Naive thymus-derived CD4-positive, alpha-beta T cell (primary cell): Measurements from ENCODE around the gene AREL1. TPM values are rescaled to one million over a fixed set of nuclear protein-coding genes. Genes with fewer than 3 reads are reported as not detected.
A peak's percentile ranks its signal among the peaks of the same experiment; 100 is the strongest.

Experiments
- ATAC-seq: fragments of 150-1000 bp; cut with Tn5 transposase; 2 replicates; pipeline ENCODE4 v1.10.0; 2021; ENCODE audit warnings: mild to moderate bottlenecking, moderate library complexity
- CTCF ChIA-PET: fragments of 350-600 bp; sonication (Branson Sonifier 250); formaldehyde crosslinking; loops from one replicate; lab custom pipeline; 2021; ENCODE audit warnings: antibody characterized with exemption; lab: Charles Lee
- POLR2A ChIA-PET: fragments of 350-600 bp; sonication (Branson Sonifier 250); formaldehyde crosslinking; loops from one replicate; lab custom pipeline; 2021; ENCODE audit warnings: antibody characterized with exemption, inconsistent platforms; lab: Charles Lee
- DNase-seq, 9 donors: peaks; one replicate each; pipeline versions ENCODE4 v3.0.0 to v3.0.0-alpha.2; 2020 to 2022; ENCODE audit warnings: mixed read lengths in 1 of 9
- H3K27ac ChIP-seq: one replicate; pipeline ENCODE4 v1.7.0; 2013; ENCODE audit warnings: mild to moderate bottlenecking, low read depth, low read length, moderate library complexity
- H3K27me3 ChIP-seq, 2 donors: one replicate each; pipeline ENCODE4 v1.7.0; 2013; ENCODE audit warnings: low read length in 2 of 2, mild to moderate bottlenecking in 2 of 2, moderate library complexity in 2 of 2; ENCODE audit not compliant: control insufficient read depth in 2 of 2, insufficient read depth in 2 of 2
- H3K36me3 ChIP-seq, 3 experiments: 1 replicate in 2 of 3; 2 replicates in 1 of 3; pipeline ENCODE4 v1.7.0; 2013; ENCODE audit warnings: low read length in 3 of 3, mild to moderate bottlenecking in 3 of 3, moderate library complexity in 1 of 3; ENCODE audit not compliant: insufficient read depth in 3 of 3, control insufficient read depth in 2 of 3
- H3K4me1 ChIP-seq, 2 donors: one replicate each; pipeline ENCODE4 v1.7.0; 2013; ENCODE audit warnings: low read length in 2 of 2, mild to moderate bottlenecking in 2 of 2, moderate library complexity in 1 of 2; ENCODE audit not compliant: control insufficient read depth in 2 of 2, insufficient read depth in 2 of 2
- H3K4me3 ChIP-seq: 2 replicates; pipeline ENCODE4 v1.7.0; 2013; ENCODE audit warnings: mild to moderate bottlenecking, low read length
- H3K9me3 ChIP-seq, 3 experiments: 1 replicate in 2 of 3; 2 replicates in 1 of 3; pipeline ENCODE4 v1.7.0; 2013; ENCODE audit warnings: low read length in 3 of 3; ENCODE audit not compliant: control insufficient read depth in 2 of 3
- H3K27ac Mint-ChIP-seq, 9 donors: one replicate each; pipeline ENCODE4 v1.8.0; 2020 to 2022; ENCODE audit warnings: mixed read lengths in 9 of 9, mild to moderate bottlenecking in 8 of 9, moderate library complexity in 5 of 9, inconsistent platforms in 2 of 9
- H3K27me3 Mint-ChIP-seq, 5 donors: one replicate each; pipeline ENCODE4 v1.8.0; 2021 to 2022; ENCODE audit warnings: mixed read lengths in 5 of 5, mild to moderate bottlenecking in 1 of 5
- H3K36me3 Mint-ChIP-seq, 5 donors: one replicate each; pipeline ENCODE4 v1.8.0; 2020 to 2022; ENCODE audit warnings: mixed read lengths in 5 of 5, mild to moderate bottlenecking in 3 of 5, inconsistent platforms in 1 of 5
- H3K4me1 Mint-ChIP-seq, 7 donors: one replicate each; pipeline ENCODE4 v1.8.0; 2020 to 2022; ENCODE audit warnings: mixed read lengths in 7 of 7, mild to moderate bottlenecking in 3 of 7, inconsistent platforms in 1 of 7
- H3K4me3 Mint-ChIP-seq, 10 donors: one replicate each; pipeline ENCODE4 v1.8.0; 2020 to 2022; ENCODE audit warnings: mild to moderate bottlenecking in 10 of 10, mixed read lengths in 10 of 10, moderate library complexity in 6 of 10, inconsistent platforms in 2 of 10
- H3K9me3 Mint-ChIP-seq, 11 donors: one replicate each; pipeline ENCODE4 v1.8.0; 2020 to 2022; ENCODE audit warnings: mixed read lengths in 11 of 11, mild to moderate bottlenecking in 4 of 11, inconsistent platforms in 1 of 11, moderate library complexity in 1 of 11
- intact Hi-C, 2 donors: fragments of 100-400 bp; cut with micrococcal nuclease; formaldehyde crosslinking; loops; one replicate each; pipeline ENCODE4 v1.15.1; 2023
- polyA plus RNA-seq, 2 donors: library from polyadenylated mRNA; unstranded; fragments of 300-500 nt; fragmentation: Illumina TruSeq; gene quantifications; one replicate each; pipeline ENCODE4 v1.2.3, GENCODE V29; 2021
- total RNA-seq, 6 experiments: library from RNA in 5 of 6; stranded (reverse) in 5 of 6; gene quantifications; 1 replicate in 5 of 6; 2 replicates in 1 of 6; pipeline ENCODE4 v1.2.3 and lab custom pipeline; 2021 to 2026

The AREL1 gene
- total and polyA plus RNA-seq, 7 experiments from 2014 or later: 16.1 to 52.0 (median 42.7) TPM

DNA sequence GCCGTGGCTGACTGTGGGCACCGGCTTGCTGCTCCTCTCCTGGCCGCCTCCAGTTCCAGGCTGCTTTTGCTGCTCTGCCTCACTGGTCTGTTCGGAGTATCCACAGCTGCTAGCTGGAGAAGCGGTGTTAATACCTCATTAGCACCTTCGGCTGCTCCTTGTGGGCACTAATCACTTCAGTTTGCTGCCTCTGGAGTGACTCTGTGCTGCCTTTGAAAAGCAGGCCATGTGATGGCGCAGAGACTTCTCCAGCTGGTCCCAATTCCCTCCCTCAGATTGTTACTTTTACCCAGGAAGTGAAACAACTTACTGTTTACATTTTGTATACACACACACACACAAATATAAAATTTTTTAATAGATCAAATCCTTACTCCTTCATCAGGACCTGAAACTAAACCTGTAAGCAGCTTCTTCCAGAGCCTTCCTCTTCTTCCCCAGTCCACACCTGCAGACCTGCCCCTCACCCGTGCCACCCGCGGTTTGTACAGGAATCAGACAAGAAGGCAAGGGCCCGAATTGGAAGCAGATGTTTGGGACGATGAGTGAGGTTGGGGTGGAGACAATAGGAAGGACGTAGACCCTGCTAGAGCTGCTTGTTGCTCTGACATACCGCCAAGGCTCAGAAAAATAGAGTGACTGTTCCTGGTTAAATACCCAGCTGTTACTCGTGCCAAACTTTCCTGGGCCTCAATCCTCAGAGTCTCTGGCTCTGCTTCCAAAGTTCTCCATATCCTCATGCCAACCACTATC lies 59.3 kb downstream of the AREL1 start:
- no peaks in the 10 kb centered on the region for H3K9me3 ChIP-seq
- no peaks in the 10 kb centered on the region for H3K27me3 Mint-ChIP-seq
- peaks cover 0 to 8% of the 10 kb centered on the region in 2 donors for H3K4me1 ChIP-seq
- peaks cover 0 to 16% (median 6%) of the 10 kb centered on the region in 7 donors for H3K4me1 Mint-ChIP-seq
- peak overlapping the region in 6 of 9 donors; percentile 22 to 71 (median 46) for H3K27ac Mint-ChIP-seq
- no peaks in the 10 kb centered on the region for H3K9me3 Mint-ChIP-seq
- peaks cover 0 to 7% (median 2%) of the 10 kb centered on the region in 5 donors for H3K36me3 Mint-ChIP-seq
- intact Hi-C loops: loop anchor here in 1 of 2 donors (5.0 kb wide), 1 partner anchor 36 kb away; no protein-coding TSS in a partner anchor
- no peaks in the 10 kb centered on the region for H3K27me3 ChIP-seq
- no peak overlapping the region for H3K27ac ChIP-seq
- DNase-seq: no peak
- no peak overlapping the region for H3K4me3 ChIP-seq
- no peak overlapping the region for H3K4me3 Mint-ChIP-seq
- CTCF ChIA-PET: no interaction called here
- POLR2A ChIA-PET: interaction anchor here (1.0 kb wide), 1 partner anchor 35 kb away, joined by 3 read pairs; no protein-coding TSS in a partner anchor
- ATAC-seq: no peak
- peaks cover 0 to 11% (median 0%) of the 10 kb centered on the region in 3 experiments for H3K36me3 ChIP-seq

DNA sequence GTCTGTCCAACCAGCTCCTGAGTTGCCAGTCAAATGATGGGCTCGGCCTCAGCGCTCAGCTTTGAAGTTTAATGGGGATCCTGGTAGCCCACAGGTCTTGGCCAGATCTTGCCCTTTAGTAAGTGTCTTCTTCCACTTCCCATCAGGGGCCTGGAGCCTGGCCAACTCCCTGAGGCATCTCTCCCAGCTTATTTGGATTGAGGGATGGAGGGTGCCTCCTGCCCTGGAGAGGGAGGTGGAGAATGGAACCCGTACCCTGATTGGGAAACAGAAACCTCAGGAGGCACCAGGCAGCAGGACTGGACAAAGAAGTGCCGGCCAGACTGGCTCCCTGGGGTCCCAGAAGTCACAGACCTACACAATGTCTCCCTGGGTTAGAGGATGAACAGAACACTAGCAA lies 60.3 kb downstream of the AREL1 start:
- H3K4me1 ChIP-seq: peaks cover 0 to 8% of the 10 kb centered on the region in 2 donors
- Mint-ChIP-seq H3K27me3 (no peaks in the 10 kb centered on the region), H3K27ac (peak overlapping the region in 2 of 9 donors; percentile 26 to 48), H3K9me3 (no peaks in the 10 kb centered on the region), H3K4me1 (peaks cover 0 to 16% (median 8%) of the 10 kb centered on the region in 7 donors), H3K4me3 (no peak overlapping the region), H3K36me3 (peaks cover 0 to 7% (median 2%) of the 10 kb centered on the region in 5 donors)
- POLR2A ChIA-PET: no interaction called here
- no peaks in the 10 kb centered on the region for H3K27me3 ChIP-seq
- CTCF ChIA-PET: no interaction called here
- ATAC-seq: no peak
- intact Hi-C loops: loop anchor here in 1 of 2 donors (5.0 kb wide), 1 partner anchor 35 kb away; no protein-coding TSS in a partner anchor
- H3K9me3 ChIP-seq: no peaks in the 10 kb centered on the region
- DNase-seq: no peak
- peaks cover 0 to 8% (median 0%) of the 10 kb centered on the region in 3 experiments for H3K36me3 ChIP-seq
- H3K4me3 ChIP-seq: no peak overlapping the region
- H3K27ac ChIP-seq: no peak overlapping the region

DNA sequence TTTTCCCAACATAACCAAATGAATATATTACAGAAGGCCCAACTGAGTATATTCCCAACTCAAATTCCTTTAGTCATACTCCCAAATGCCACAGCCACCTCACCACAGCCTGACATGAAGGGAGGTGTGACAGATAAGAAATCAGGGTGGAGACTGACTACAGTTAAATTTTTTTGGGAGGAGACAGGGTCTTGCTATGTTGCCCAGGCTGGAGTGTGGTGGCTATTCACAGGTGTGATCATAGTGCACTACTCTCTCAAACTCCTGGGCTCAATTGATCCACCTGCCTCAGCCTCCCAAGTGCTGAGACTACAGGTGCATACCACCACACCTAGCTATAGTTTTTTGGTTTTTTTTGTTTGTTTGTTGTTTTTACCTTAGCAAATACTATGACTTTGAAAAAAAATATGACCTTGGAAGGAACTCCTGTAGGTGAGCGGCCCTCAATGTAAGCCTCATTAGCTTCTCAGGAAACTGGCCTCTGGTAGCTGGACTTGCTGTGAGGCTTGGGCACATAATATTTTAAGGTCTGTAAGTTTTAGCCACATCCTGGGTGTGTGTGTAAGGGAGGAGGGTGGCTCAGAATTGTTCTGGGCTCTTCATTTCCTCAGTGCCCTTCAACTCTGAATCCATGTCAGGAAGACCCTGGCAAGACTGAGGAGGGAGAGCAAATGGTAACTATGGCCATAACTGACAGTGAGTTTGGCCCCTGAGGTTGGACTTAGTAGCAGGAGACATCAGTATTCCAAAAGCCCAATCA lies 61.8 kb downstream of the AREL1 start:
- CTCF ChIA-PET: interaction anchor here (0.9 kb wide), 1 partner anchor 32 kb away, joined by 4 read pairs; no protein-coding TSS in a partner anchor
- Mint-ChIP-seq H3K36me3 (no peaks in the 10 kb centered on the region), H3K27me3 (no peaks in the 10 kb centered on the region), H3K27ac (peak overlapping the region in 7 of 9 donors; percentile 37 to 82 (median 70)), H3K4me1 (peaks cover 0 to 16% (median 8%) of the 10 kb centered on the region in 7 donors), H3K4me3 (no peak overlapping the region), H3K9me3 (no peaks in the 10 kb centered on the region)
- Histone ChIP-seq H3K9me3 (no peaks in the 10 kb centered on the region), H3K4me1 (peaks cover 0 to 8% of the 10 kb centered on the region in 2 donors), H3K4me3 (no peak overlapping the region), H3K36me3 (no peaks in the 10 kb centered on the region), H3K27me3 (no peaks in the 10 kb centered on the region), H3K27ac (peak overlapping the region; percentile 33)
- ATAC-seq: no peak
- intact Hi-C loops: loop anchor here in 1 of 2 donors (5.0 kb wide), 1 partner anchor 34 kb away; no protein-coding TSS in a partner anchor
- no peak for DNase-seq
- POLR2A ChIA-PET: interaction anchor here (0.7 kb wide), 1 partner anchor 33 kb away, joined by 3 read pairs; no protein-coding TSS in a partner anchor

DNA sequence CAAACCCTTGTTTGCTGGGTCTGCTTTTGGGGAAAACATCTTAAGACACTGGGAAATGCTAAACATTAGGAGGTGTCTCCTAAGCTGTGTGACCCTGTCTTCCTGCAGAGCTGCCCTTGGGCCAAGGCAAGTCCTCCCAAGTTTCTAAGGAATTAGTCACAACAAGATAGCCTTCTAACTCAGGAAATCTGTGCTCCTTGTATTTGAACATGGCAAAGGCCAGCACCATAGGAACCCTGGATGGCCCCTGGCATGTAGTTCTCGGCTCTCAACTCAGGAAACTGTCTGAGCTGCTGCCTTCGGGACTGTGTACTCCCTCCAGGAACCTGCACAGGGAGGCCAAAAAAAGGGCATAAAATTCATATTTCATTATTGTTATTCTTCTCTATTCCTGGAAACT lies 63.2 kb downstream of the AREL1 start:
- no peak for ATAC-seq
- Histone ChIP-seq H3K27me3 (no peaks in the 10 kb centered on the region), H3K4me3 (no peak overlapping the region), H3K27ac (no peak overlapping the region), H3K9me3 (no peaks in the 10 kb centered on the region), H3K36me3 (no peaks in the 10 kb centered on the region), H3K4me1 (peaks cover 0 to 8% of the 10 kb centered on the region in 2 donors)
- Mint-ChIP-seq H3K36me3 (no peaks in the 10 kb centered on the region), H3K9me3 (no peaks in the 10 kb centered on the region), H3K27me3 (no peaks in the 10 kb centered on the region), H3K27ac (peak overlapping the region in 2 of 9 donors; percentile 14), H3K4me1 (peaks cover 0 to 16% (median 8%) of the 10 kb centered on the region in 7 donors), H3K4me3 (no peak overlapping the region)
- DNase-seq: no peak
- intact Hi-C loops: loop anchor here in 1 of 2 donors (5.0 kb wide), 1 partner anchor 32 kb away; no protein-coding TSS in a partner anchor
- CTCF ChIA-PET: interaction anchor here (1.4 kb wide), 1 partner anchor 40 kb away, joined by 3 read pairs; no protein-coding TSS in a partner anchor
- POLR2A ChIA-PET: no interaction called here

DNA sequence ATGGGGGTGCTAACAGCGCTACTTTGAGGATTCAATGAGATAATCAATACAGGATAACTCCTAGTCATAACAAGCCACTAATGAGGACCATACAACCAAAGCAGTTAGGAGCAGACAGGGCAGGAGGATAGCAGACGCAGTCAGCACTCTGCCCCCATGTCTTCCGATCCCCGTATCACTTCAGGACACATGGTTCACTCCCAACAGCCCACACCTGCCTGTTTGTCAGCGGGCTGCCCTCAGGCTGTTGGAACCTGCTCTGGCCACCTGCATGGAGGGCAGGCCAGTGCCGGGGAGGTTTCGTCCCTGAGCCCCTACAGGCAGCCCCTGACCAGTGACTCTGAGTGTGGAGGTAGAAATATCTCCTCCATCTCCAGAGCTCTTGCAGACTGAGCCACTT lies 63.7 kb downstream of the AREL1 start:
- intact Hi-C loops: no loop called here
- no peak overlapping the region for H3K4me3 Mint-ChIP-seq
- no peaks in the 10 kb centered on the region for H3K9me3 ChIP-seq
- H3K27me3 Mint-ChIP-seq: no peaks in the 10 kb centered on the region
- H3K4me3 ChIP-seq: no peak overlapping the region
- CTCF ChIA-PET: interaction anchor here (1.4 kb wide), 1 partner anchor 40 kb away, joined by 3 read pairs; no protein-coding TSS in a partner anchor
- H3K27ac Mint-ChIP-seq: peak overlapping the region in 2 of 9 donors; percentile 14 to 25
- no peak for ATAC-seq
- peaks cover 0 to 8% of the 10 kb centered on the region in 2 donors for H3K4me1 ChIP-seq
- peaks cover 0 to 16% (median 8%) of the 10 kb centered on the region in 7 donors for H3K4me1 Mint-ChIP-seq
- no peaks in the 10 kb centered on the region for H3K27me3 ChIP-seq
- H3K27ac ChIP-seq: no peak overlapping the region
- POLR2A ChIA-PET: no interaction called here
- no peaks in the 10 kb centered on the region for H3K36me3 Mint-ChIP-seq
- DNase-seq: no peak
- H3K36me3 ChIP-seq: no peaks in the 10 kb centered on the region
- H3K9me3 Mint-ChIP-seq: no peaks in the 10 kb centered on the region

DNA sequence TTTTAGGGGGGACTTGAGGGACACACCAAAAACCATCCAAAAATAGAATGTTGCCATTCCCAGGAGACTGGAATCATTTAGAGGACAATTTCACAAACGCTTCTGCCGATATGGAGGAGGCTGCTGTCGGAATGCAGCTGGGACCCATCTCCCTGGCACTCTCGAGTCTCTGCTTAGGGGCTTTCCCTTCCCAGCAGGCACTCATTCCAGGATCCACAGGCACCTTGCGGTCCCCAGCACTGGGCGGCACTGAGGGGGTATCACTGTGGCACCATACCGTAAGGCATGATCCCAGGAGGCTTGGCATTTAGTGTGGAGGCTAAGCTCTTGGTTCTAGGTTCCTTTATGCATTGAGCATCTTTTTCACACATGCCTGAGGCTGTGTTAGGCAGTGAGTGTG lies 64.3 kb downstream of the AREL1 start:
- CTCF ChIA-PET: interaction anchor here (1.1 to 1.4 kb wide), 2 partner anchors 30 to 39 kb away, joined by 3 read pairs; no protein-coding TSS in a partner anchor
- Mint-ChIP-seq H3K9me3 (no peaks in the 10 kb centered on the region), H3K27ac (peak overlapping the region in 1 of 9 donors; percentile 25), H3K27me3 (no peaks in the 10 kb centered on the region), H3K4me3 (no peak overlapping the region), H3K36me3 (no peaks in the 10 kb centered on the region), H3K4me1 (peaks cover 0 to 16% (median 8%) of the 10 kb centered on the region in 7 donors)
- H3K4me1 ChIP-seq: peaks cover 0 to 8% of the 10 kb centered on the region in 2 donors
- H3K4me3 ChIP-seq: no peak overlapping the region
- no peaks in the 10 kb centered on the region for H3K36me3 ChIP-seq
- no peaks in the 10 kb centered on the region for H3K27me3 ChIP-seq
- no peak for ATAC-seq
- POLR2A ChIA-PET: no interaction called here
- no peaks in the 10 kb centered on the region for H3K9me3 ChIP-seq
- intact Hi-C loops: no loop called here
- no peak overlapping the region for H3K27ac ChIP-seq
- DNase-seq: no peak
